Lung (tissue), 12 donors: Measurements from ENCODE around the gene CDKL1. TPM values are rescaled to one million over a fixed set of nuclear protein-coding genes. Genes with fewer than 3 reads are reported as not detected.

Experiments used
- ATAC-seq: fragments of 200-7000 bp; cut with Tn5 transposase; one replicate; pipeline ENCODE4 v1.9.1; 2020; ENCODE audit warnings: moderate number of reproducible peaks; ENCODE audit not compliant: insufficient read depth, low FRiP score
- DNase-seq, 3 donors: peaks; one replicate each; pipeline ENCODE4 v3.0.0-alpha.2; 2013 to 2017
- H3K27ac ChIP-seq, 2 donors: one replicate each; pipeline ENCODE4 v1.5.1; 2013; ENCODE audit warnings: mild to moderate bottlenecking in 2 of 2, moderate library complexity in 2 of 2, control low read depth in 1 of 2, inconsistent platforms in 1 of 2, low read depth in 1 of 2, low read length in 1 of 2
- H3K27me3 ChIP-seq, 3 donors: one replicate each; pipeline ENCODE4 v1.5.1; 2013; ENCODE audit warnings: low read length in 2 of 3; ENCODE audit not compliant: control insufficient read depth in 3 of 3, insufficient read depth in 3 of 3
- H3K36me3 ChIP-seq, 4 donors: one replicate each; pipeline ENCODE4 v1.5.1; 2013; ENCODE audit warnings: low read length in 4 of 4, mild to moderate bottlenecking in 1 of 4, moderate library complexity in 1 of 4; ENCODE audit not compliant: control insufficient read depth in 4 of 4, insufficient read depth in 4 of 4
- H3K4me1 ChIP-seq, 5 donors: one replicate each; pipeline ENCODE4 v1.5.1; 2013; ENCODE audit warnings: low read length in 5 of 5, mild to moderate bottlenecking in 2 of 5, moderate library complexity in 1 of 5; ENCODE audit not compliant: control insufficient read depth in 5 of 5, insufficient read depth in 5 of 5
- H3K4me3 ChIP-seq: one replicate; pipeline ENCODE4 v1.5.1; 2013; ENCODE audit warnings: mild to moderate bottlenecking, control low read depth, moderate library complexity
- H3K9ac ChIP-seq, 2 donors: one replicate each; pipeline ENCODE4 v1.5.1; 2013; ENCODE audit warnings: low read length in 2 of 2, control low read depth in 1 of 2; ENCODE audit not compliant: insufficient read depth in 1 of 2
- H3K9me3 ChIP-seq, 4 donors: one replicate each; pipeline ENCODE4 v1.5.1; 2013; ENCODE audit warnings: low read length in 3 of 4, mild to moderate bottlenecking in 1 of 4, moderate library complexity in 1 of 4; ENCODE audit not compliant: control insufficient read depth in 4 of 4, insufficient read depth in 3 of 4
- WGBS, 2 donors: extraction: QIAGEN DNeasy Blood & Tissue Kit; methylation state at CpG; one replicate each; pipeline ENCODE4 v1.1.7; 2013; 5-methylcytosine and 5-hydroxymethylcytosine counted together
- polyA plus RNA-seq, 2 donors: library from polyadenylated mRNA; stranded (reverse); fragments of 200-250 nt; gene quantifications; one replicate each; pipeline ENCODE4 v1.2.1, GENCODE V29; 2013
- total RNA-seq, 2 donors: library from RNA; depleted of rRNA in 1 of 2; stranded (reverse); fragments of >200 nt in 1 of 2; gene quantifications; one replicate each; pipeline ENCODE4 v1.2.1, GENCODE V29; 2014 to 2021
- TF ChIP-seq, protein P1 (sequence below): IDR thresholded peaks from 2 replicates; pipeline ENCODE4 v1.5.1; 2012; ENCODE audit warnings: mild to moderate bottlenecking; ENCODE audit errors: control extremely low read depth, extremely low read depth
- donor health status: control.
- donor health status: control.
- donor health status: Bipolar disorder and iron deficiency.
- donor health status: healthy.
- donor health status: DM: yes; HTN: yes; CAD: no.

The CDKL1 gene
- total and polyA plus RNA-seq, 4 donors, result 3.8 to 28.2 (median 16.3) TPM

- peaks cover 0 to 3% (median 0%) of the 10 kb centered on the region in 5 donors for H3K4me1 ChIP-seq
- no peaks in the 10 kb centered on the region for H3K27me3 ChIP-seq
- no peak overlapping the region for H3K4me3 ChIP-seq
- DNase-seq, result no peak
- peaks cover 0 to 8% (median 2%) of the 10 kb centered on the region in 4 donors for H3K36me3 ChIP-seq
- H3K9me3 ChIP-seq, result no peaks in the 10 kb centered on the region
- no peak for ATAC-seq
- no peak overlapping the region for H3K27ac ChIP-seq
- no peak overlapping the region for H3K9ac ChIP-seq
- TF ChIP-seq, protein P1, sequence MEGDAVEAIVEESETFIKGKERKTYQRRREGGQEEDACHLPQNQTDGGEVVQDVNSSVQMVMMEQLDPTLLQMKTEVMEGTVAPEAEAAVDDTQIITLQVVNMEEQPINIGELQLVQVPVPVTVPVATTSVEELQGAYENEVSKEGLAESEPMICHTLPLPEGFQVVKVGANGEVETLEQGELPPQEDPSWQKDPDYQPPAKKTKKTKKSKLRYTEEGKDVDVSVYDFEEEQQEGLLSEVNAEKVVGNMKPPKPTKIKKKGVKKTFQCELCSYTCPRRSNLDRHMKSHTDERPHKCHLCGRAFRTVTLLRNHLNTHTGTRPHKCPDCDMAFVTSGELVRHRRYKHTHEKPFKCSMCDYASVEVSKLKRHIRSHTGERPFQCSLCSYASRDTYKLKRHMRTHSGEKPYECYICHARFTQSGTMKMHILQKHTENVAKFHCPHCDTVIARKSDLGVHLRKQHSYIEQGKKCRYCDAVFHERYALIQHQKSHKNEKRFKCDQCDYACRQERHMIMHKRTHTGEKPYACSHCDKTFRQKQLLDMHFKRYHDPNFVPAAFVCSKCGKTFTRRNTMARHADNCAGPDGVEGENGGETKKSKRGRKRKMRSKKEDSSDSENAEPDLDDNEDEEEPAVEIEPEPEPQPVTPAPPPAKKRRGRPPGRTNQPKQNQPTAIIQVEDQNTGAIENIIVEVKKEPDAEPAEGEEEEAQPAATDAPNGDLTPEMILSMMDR, result no peak
- WGBS, 2 donors, result 96 to 97% methylated on average over 2 of the region's 2 CpGs
Measured at GRCh38 chr14:50299585-50299984, 97.1 kb downstream of the CDKL1 start.

DNA sequence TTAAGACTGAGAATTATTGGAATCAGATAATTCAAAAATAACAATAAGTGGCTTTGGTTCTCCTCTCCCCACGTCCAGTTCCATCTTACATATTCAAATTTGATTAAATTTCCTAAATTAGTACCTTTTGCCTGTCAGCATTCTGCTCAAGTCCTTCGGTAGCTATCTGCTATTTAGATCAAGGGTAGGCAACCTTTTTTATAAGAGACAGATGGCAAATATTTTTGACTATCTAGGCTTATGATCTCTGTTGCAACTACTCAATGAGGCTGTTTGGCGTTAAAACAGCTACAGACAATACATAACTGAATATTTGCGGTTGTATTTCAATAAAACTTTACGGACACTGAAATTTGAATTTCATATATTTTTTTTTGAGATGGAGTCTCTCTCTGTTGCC, 106.4 kb downstream of the CDKL1 start:
- no peak for DNase-seq
- ATAC-seq, result no peak
- TF ChIP-seq, protein P1, result no peak
- Histone ChIP-seq H3K27me3 (no peaks in the 10 kb centered on the region), H3K9ac (no peak overlapping the region), H3K4me1 (no peaks in the 10 kb centered on the region), H3K9me3 (no peaks in the 10 kb centered on the region), H3K4me3 (no peak overlapping the region), H3K36me3 (peaks cover 0 to 2% (median 2%) of the 10 kb centered on the region in 4 donors), H3K27ac (no peak overlapping the region)
- 97 to 99% methylated on average over 5 of the region's 5 CpGs for WGBS, 2 donors

GRCh38 chr14:50288146-50288545, 108.5 kb downstream of the CDKL1 start:
- TF ChIP-seq, protein P1, result no peak
- no peaks in the 10 kb centered on the region for H3K27me3 ChIP-seq
- DNase-seq, result no peak
- peaks cover 0 to 2% (median 0%) of the 10 kb centered on the region in 4 donors for H3K36me3 ChIP-seq
- no peak overlapping the region for H3K27ac ChIP-seq
- 96 to 98% methylated on average over 5 of the region's 5 CpGs for WGBS, 2 donors
- H3K4me3 ChIP-seq, result no peak overlapping the region
- no peak for ATAC-seq
- peaks cover 0 to 2% (median 0%) of the 10 kb centered on the region in 5 donors for H3K4me1 ChIP-seq
- H3K9me3 ChIP-seq, result no peaks in the 10 kb centered on the region
- H3K9ac ChIP-seq, result no peak overlapping the region

- DNase-seq (no peak), ATAC-seq (no peak)
- no peaks in the 10 kb centered on the region for H3K9me3 ChIP-seq
- H3K36me3 ChIP-seq, result peaks cover 0 to 4% (median 0%) of the 10 kb centered on the region in 4 donors
- H3K27me3 ChIP-seq, result no peaks in the 10 kb centered on the region
- TF ChIP-seq, protein P1, result no peak
- H3K9ac ChIP-seq, result no peak overlapping the region
- H3K4me3 ChIP-seq, result no peak overlapping the region
- peaks cover 0 to 2% (median 0%) of the 10 kb centered on the region in 5 donors for H3K4me1 ChIP-seq
- no peak overlapping the region for H3K27ac ChIP-seq
Measured at GRCh38 chr14:50285861-50286260, 110.8 kb downstream of the CDKL1 start.
